ENCODE results near the gene VAPA. TPM values are rescaled to one million over a fixed set of nuclear protein-coding genes. Genes with fewer than 3 reads are reported as not detected.

VAPA gene
- total RNA-seq, result 153 and 170 TPM in 2 replicates

GRCh38 chr18:9913526-9914333 is at the start of gene VAPA:
Gene VAPA, plus strand, starts transcription at chr18:9914016. Its CDS starts 241 bp downstream, at chr18:9914257.

GRCh38 chr18:9885170-9886004 is 28.4 kb upstream of the VAPA start, which contains the start of gene TXNDC2:
Gene TXNDC2, plus strand, starts transcription at chr18:9885973. Its CDS starts 708 bp downstream, at chr18:9886681.

Other genes with a start within 250 kb of the VAPA start
- 25.0 and 26.0 TPM in 2 replicates for gene RAB31, start 205.7 kb upstream of the VAPA start, total RNA-seq
- 0.07 TPM in 1 of 2 replicates, not detected in the other for gene TXNDC2, start 28.0 kb upstream of the VAPA start, total RNA-seq